H1 (cell line): Measurements from ENCODE around the gene ALK. TPM values are rescaled to one million over a fixed set of nuclear protein-coding genes. Genes with fewer than 3 reads are reported as not detected.

ENCODE experiments used
- CBX5 ChIP-seq: fragments of 300-800, 300-1000 bp; sonication (generic); IDR thresholded peaks from 2 replicates; pipeline ENCODE4 v1.7.1; 2016; ENCODE audit warnings: antibody characterized with exemption, low read length, low read depth
- CHD2 ChIP-seq: IDR thresholded peaks from 2 replicates; pipeline ENCODE4 v1.6.1; 2012; ENCODE audit warnings: low read length, improper control_type of control experiment
- GABPA ChIP-seq: IDR thresholded peaks from 2 replicates; pipeline ENCODE4 v1.6.1; 2011; ENCODE audit warnings: mild to moderate bottlenecking, low read length, moderate library complexity, borderline replicate concordance; ENCODE audit not compliant: insufficient read depth
- PHF8 ChIP-seq: fragments of 200-600 bp; sonication (generic); conservative IDR thresholded peaks from 2 replicates; pipeline ENCODE4 v1.7.1; 2012; ENCODE audit warnings: low read depth, mild to moderate bottlenecking, inconsistent platforms, low read length, moderate library complexity
- RFX5 ChIP-seq: IDR thresholded peaks from 2 replicates; pipeline ENCODE4 v1.6.1; 2011; ENCODE audit warnings: low read depth, low read length, improper control_type of control experiment, borderline replicate concordance
- SIX5 ChIP-seq: IDR thresholded peaks from 2 replicates; pipeline ENCODE4 v1.6.1; 2011; ENCODE audit warnings: mild to moderate bottlenecking, low read depth, low read length
- TBP ChIP-seq: IDR thresholded peaks from 2 replicates; pipeline ENCODE4 v1.6.1; 2011; ENCODE audit warnings: low read depth, low read length, improper control_type of control experiment
- polyA plus RNA-seq, 7 experiments: library from polyadenylated mRNA; depleted of rRNA in 3 of 7; stranded (reverse) in 5 of 7; unstranded in 2 of 7; fragments of >200 nt in 5 of 7; fragments of 200-250 nt in 2 of 7; gene quantifications; 1 replicate in 5 of 7; 2 replicates in 1 of 7; 4 replicates in 1 of 7; pipeline versions ENCODE4 v1.2.1 to v1.2.3, GENCODE V29; 2011 to 2013; ENCODE audit warnings: missing spikeins in 2 of 7, mixed read lengths in 2 of 7
- total RNA-seq: library from RNA; stranded (reverse); fragmentation: NEBNext Ultra II Directional; extraction: Animal tissue kit (Norgen Biotek cat#: 25700); gene quantifications from 2 replicates; pipeline ENCODE4 v1.2.1, GENCODE V29; 2021
- TF ChIP-seq, protein P1 (sequence below): IDR thresholded peaks from 2 replicates; pipeline ENCODE4 v1.6.1; 2012; ENCODE audit warnings: low read length, inconsistent platforms
- TF ChIP-seq, protein P2 (sequence below): fragments of 300-600 bp; sonication (generic); IDR thresholded peaks from 2 replicates; pipeline ENCODE4 v1.7.1; 2012; ENCODE audit warnings: low read length, moderate library complexity, mild to moderate bottlenecking, inconsistent platforms; ENCODE audit not compliant: insufficient replicate concordance

The ALK gene
- total and polyA plus RNA-seq, 2 of the 8 experiments (the other 6 are each of a cell fraction or from before 2014, with no cell fraction given), result 0.02 to 0.09 TPM

DNA sequence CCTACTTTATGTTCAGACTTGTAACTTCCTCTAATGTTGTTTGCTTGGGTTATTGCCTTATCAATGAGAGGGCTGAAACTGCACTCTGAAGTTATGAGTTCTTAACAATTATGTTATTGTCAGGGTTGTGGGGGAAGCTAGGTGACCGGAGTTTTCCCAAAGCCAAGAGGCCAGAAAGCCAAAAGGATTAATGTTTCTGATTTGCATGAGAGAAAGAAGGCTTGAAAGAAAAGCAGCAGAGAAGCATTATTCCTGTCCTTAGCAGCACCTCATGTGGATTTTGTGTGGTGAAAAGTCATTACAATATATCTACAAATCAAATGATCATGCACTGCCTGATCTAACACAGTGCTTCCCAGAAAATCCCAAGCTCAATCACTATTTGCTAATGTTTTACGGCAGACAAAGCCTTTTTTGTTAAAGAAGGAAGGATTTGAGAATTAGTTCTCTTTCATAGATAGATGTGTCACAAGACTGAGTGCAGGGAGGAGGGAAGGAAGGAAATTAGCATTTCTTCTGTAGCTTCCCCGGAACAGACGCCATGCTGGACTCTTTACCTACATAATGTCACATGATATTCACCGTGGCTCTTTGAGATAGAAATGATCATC lies 203.2 kb downstream of the ALK start (continued):
- TF ChIP-seq, protein P1, sequence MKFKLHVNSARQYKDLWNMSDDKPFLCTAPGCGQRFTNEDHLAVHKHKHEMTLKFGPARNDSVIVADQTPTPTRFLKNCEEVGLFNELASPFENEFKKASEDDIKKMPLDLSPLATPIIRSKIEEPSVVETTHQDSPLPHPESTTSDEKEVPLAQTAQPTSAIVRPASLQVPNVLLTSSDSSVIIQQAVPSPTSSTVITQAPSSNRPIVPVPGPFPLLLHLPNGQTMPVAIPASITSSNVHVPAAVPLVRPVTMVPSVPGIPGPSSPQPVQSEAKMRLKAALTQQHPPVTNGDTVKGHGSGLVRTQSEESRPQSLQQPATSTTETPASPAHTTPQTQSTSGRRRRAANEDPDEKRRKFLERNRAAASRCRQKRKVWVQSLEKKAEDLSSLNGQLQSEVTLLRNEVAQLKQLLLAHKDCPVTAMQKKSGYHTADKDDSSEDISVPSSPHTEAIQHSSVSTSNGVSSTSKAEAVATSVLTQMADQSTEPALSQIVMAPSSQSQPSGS, result no peak
- TF ChIP-seq GABPA, result no peak
- no peak for TF ChIP-seq RFX5
- TF ChIP-seq PHF8, result no peak
- TF ChIP-seq, protein P2, sequence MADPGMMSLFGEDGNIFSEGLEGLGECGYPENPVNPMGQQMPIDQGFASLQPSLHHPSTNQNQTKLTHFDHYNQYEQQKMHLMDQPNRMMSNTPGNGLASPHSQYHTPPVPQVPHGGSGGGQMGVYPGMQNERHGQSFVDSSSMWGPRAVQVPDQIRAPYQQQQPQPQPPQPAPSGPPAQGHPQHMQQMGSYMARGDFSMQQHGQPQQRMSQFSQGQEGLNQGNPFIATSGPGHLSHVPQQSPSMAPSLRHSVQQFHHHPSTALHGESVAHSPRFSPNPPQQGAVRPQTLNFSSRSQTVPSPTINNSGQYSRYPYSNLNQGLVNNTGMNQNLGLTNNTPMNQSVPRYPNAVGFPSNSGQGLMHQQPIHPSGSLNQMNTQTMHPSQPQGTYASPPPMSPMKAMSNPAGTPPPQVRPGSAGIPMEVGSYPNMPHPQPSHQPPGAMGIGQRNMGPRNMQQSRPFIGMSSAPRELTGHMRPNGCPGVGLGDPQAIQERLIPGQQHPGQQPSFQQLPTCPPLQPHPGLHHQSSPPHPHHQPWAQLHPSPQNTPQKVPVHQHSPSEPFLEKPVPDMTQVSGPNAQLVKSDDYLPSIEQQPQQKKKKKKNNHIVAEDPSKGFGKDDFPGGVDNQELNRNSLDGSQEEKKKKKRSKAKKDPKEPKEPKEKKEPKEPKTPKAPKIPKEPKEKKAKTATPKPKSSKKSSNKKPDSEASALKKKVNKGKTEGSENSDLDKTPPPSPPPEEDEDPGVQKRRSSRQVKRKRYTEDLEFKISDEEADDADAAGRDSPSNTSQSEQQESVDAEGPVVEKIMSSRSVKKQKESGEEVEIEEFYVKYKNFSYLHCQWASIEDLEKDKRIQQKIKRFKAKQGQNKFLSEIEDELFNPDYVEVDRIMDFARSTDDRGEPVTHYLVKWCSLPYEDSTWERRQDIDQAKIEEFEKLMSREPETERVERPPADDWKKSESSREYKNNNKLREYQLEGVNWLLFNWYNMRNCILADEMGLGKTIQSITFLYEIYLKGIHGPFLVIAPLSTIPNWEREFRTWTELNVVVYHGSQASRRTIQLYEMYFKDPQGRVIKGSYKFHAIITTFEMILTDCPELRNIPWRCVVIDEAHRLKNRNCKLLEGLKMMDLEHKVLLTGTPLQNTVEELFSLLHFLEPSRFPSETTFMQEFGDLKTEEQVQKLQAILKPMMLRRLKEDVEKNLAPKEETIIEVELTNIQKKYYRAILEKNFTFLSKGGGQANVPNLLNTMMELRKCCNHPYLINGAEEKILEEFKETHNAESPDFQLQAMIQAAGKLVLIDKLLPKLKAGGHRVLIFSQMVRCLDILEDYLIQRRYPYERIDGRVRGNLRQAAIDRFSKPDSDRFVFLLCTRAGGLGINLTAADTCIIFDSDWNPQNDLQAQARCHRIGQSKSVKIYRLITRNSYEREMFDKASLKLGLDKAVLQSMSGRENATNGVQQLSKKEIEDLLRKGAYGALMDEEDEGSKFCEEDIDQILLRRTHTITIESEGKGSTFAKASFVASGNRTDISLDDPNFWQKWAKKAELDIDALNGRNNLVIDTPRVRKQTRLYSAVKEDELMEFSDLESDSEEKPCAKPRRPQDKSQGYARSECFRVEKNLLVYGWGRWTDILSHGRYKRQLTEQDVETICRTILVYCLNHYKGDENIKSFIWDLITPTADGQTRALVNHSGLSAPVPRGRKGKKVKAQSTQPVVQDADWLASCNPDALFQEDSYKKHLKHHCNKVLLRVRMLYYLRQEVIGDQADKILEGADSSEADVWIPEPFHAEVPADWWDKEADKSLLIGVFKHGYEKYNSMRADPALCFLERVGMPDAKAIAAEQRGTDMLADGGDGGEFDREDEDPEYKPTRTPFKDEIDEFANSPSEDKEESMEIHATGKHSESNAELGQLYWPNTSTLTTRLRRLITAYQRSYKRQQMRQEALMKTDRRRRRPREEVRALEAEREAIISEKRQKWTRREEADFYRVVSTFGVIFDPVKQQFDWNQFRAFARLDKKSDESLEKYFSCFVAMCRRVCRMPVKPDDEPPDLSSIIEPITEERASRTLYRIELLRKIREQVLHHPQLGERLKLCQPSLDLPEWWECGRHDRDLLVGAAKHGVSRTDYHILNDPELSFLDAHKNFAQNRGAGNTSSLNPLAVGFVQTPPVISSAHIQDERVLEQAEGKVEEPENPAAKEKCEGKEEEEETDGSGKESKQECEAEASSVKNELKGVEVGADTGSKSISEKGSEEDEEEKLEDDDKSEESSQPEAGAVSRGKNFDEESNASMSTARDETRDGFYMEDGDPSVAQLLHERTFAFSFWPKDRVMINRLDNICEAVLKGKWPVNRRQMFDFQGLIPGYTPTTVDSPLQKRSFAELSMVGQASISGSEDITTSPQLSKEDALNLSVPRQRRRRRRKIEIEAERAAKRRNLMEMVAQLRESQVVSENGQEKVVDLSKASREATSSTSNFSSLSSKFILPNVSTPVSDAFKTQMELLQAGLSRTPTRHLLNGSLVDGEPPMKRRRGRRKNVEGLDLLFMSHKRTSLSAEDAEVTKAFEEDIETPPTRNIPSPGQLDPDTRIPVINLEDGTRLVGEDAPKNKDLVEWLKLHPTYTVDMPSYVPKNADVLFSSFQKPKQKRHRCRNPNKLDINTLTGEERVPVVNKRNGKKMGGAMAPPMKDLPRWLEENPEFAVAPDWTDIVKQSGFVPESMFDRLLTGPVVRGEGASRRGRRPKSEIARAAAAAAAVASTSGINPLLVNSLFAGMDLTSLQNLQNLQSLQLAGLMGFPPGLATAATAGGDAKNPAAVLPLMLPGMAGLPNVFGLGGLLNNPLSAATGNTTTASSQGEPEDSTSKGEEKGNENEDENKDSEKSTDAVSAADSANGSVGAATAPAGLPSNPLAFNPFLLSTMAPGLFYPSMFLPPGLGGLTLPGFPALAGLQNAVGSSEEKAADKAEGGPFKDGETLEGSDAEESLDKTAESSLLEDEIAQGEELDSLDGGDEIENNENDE, result no peak
- no peak for TF ChIP-seq SIX5
- no peak for TF ChIP-seq CHD2
- TF ChIP-seq CBX5, result no peak
- TF ChIP-seq TBP, result no peak
